GM21381 (cell line): ENCODE data around the gene LMO7.
A peak's percentile ranks its signal among the peaks of the same experiment; 100 is the strongest.
"Not testable (repeated sequence)": the region's sequence is repeated elsewhere in the genome, so short reads cannot be mapped to it uniquely, and the experiment has no call there.

ENCODE experiments used
- ATAC-seq: cut with Tn5 transposase; IDR thresholded peaks from one replicate; pipeline ENCODE4 v1.9.1; 2021; ENCODE audit warnings: mild to moderate bottlenecking, moderate library complexity; ENCODE audit not compliant: unreplicated experiment

Gene LMO7

DNA sequence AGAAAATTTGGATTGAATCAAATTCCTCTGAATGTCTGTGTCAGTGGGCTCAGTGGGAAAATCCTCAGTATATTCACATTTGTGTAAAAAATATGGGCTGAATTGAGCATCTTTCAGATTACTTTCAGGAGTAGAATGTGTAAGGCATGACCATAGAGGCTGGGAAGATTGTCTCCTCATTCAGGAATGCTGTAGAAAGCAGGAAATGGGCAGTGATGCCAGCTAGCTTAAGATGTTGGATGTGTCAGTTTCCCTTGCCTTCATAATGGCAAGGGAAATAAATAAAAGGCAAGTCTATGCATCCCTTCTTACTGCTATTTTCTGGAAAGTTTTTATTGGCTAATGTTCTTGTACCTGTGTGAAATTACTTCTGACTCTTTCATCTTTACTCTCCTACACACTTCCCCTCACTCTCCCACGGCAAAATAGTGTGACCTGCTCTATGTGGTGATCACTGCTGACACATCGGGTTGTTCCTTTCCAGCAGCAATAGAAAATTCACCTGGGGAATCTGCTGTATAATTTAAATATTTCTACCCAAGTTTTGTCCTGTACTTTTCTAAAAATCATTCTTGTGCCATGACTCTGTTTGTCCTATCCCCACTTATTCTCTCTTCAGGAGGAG lies 103.2 kb downstream of the LMO7 start:
- ATAC-seq, result no peak

DNA sequence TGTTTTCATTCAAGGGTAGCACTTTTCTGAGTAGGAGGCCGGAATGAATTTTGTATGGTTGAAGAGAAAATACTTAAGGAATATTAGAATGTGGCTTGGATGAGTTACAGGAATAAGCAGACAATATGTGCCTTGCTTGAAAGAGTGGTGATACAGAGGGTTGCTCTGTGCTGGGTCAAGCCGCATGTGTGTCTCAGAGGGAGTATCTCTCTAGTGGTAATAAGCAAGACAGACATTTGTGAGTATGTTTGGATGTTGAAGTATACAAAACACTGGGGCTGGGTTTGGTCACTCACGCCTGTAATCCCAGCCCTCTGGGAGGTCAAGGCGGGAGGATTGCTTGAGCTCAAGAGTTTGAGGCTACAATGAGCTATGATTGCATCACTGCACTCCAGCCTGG lies 103.9 kb downstream of the LMO7 start:
- no peak for ATAC-seq

DNA sequence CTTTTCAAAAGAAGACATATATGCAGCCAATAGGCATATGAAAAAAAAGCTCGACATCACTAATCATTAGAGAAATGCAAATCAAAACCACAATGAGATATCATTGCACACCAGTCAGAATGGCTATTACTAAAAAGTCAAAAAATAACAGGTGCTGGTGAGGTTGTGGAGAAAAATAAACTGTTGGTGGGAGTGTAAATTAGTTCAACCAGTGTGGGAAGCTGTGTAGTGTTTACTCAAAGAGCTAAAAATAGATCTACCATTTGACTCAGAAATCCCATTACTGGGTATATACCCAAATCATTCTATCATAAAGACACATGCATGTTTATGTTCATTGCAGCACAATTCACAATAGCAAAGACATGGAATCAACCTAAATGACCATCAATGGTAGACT lies 106.9 kb downstream of the LMO7 start:
- ATAC-seq, result not testable (repeated sequence)

DNA sequence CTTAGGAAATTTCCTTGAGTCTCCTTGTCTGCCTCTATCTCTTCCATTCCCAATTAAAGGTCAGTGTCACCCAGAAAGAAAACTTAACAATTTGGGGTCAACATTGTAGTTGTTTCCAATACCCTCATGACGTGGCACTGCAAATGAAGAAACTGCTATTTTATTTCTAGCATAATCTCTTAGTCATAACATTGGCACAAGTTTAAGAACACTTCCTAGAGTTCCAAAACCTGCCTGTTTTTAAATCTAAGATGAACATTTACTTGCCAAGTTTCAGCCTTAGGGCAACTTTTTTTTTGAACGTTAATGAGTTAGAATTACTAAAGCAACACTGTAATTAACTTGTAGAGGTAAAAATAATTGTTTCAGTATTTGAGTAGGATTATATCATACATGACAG lies 108.0 kb downstream of the LMO7 start:
- no peak for ATAC-seq

DNA sequence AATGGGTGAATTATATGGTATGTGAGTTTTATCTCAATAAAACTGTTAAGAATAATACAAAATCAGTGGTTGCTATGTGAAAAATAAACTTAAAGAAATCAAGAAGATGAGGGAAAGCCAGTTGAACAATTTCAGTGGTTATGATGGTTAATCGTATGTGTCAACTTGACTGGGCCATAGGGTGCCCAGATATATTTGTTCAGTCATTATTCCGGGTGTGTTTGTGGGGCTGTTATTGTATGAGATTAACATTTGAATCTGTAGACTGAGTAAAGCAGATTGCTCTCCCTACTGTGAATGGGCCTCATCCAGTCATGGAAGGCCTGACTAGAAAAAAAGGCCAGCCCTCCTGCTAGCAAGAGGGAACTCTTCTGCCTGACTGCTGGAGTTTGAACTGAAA lies 109.3 kb downstream of the LMO7 start:
- ATAC-seq, result no peak

DNA sequence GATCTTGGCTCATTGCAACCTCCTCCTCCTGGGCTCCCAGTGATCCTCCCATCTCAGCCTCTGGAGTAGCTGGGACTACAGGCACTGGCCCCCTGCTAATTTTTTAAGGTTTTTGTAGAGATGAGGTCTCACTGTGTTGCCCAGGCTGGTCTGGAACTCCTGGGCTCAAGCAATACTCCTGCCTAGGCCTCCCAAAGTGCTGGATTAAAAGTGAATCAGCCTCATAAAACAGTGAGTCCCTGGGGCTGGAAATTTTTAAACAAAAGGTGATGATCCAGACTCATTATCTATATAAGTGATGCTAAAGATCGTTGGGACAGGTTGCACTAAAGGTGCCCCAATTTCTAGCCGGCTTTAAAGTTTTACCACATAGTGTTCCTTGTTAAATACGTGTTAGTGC lies 112.7 kb downstream of the LMO7 start:
- ATAC-seq, result no peak

DNA sequence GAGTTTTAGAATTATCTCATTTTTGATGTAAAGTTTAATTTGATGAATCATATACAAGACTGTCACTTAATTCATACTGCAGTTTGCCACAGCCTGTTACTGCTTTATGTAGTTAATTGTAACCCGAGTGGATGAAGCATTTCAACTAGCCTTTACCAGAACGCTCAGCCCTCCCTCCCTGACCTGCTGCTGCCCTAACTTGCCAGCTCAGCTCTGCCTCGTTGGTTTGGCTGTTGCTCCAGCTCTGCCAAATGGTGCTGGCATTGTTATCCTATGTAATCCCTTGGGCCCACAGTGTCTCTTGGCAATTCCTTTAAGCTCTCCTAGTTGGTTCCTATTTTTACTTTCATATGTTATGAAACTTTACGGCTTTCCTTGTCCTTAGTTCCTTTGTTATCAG lies 113.3 kb downstream of the LMO7 start:
- ATAC-seq, result no peak

DNA sequence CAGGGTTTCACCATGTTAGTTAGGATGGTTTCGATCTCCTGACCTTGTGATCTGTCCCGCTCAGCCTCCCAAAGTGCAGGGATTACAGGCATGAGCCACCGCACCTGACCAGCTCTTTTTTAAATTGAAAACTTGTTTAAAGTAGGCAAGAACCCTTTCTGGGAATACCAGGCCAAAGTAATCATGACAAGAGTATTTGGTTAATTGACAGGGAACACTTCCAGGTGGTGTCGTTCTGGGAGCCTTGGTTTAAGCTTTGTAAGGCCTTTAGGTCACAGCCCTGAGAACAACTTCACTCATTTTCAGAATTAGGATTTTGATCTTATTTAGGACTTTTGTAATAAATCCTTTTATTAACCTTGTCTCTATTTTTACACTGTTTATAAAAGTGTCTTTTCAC lies 115.2 kb downstream of the LMO7 start:
- ATAC-seq, result no peak

DNA sequence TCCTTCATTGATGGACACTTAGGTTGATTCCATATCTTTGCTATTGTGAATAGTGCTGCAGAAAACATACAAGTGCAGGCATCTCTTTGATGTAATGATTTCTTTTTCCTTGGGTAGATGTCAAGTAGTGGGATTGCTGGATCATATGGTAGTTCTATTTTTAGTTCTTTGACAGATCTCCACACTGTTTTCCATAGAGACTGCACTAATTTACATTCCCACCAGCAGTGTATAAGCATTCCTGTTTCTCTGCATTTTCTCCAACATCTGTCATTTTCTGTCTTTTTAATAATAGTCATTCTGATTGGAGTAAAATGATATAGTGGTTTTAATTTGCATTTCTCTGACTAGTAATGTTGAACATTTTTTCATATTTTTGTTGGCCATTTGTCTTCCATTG lies 116.7 kb downstream of the LMO7 start:
- no peak for ATAC-seq

DNA sequence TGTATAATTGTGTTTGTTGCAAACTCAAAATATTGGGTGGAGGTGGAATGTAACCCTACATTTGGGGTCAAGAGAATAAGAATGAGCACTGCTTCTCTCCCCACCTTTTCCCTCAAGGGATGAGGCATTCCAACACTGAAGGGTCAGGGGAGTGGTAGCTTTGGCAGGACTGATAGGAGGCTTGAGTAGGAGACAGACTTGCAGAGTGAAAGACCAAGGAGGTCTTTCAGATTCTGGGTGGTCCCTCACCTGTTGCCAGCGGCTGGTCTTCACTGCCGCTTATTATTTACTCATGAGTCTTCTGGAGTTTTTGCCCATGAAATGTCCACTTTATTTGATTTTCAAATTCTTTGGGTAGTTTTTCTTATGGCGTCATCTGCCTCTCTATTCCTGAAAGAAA lies 118.8 kb downstream of the LMO7 start:
- ATAC-seq, result no peak

DNA sequence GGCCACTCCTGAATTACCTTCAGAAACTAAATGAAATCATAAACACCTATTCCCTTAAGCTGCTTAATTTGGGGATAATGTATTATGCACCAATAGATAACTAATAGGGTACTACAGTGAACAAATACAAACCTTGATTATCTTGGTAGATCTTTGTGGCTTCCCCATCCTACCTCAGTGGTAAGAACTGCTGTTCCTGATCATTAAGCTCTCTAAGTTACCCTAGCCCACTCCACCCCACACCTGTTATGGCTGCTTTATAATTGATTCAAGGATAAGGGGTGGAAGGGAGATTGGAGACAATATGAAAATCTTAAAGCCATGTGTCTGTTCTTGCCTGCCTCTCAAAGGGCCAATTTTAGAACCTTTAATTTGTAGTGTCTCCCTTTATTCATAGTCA lies 121.2 kb downstream of the LMO7 start:
- no peak for ATAC-seq

DNA sequence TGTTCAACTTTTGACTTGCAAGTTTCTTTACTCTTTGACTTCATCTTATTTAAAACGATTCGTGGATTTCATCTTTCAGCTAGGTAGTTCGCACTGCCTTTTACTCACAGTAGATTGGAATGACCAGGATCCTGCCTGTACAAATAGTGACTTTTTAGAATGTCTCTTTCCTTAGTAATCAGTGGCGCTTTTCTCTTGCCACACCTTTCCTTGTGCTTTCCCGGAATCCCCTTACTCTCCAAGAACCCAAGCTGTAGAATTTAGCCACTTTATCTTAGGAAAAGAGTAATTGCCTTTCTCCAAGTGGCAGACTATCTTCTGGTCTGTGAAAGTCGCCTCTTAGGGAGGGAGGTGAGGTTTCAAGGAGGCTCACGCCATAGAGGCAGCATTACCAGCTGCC lies 123.4 kb downstream of the LMO7 start:
- no peak for ATAC-seq

DNA sequence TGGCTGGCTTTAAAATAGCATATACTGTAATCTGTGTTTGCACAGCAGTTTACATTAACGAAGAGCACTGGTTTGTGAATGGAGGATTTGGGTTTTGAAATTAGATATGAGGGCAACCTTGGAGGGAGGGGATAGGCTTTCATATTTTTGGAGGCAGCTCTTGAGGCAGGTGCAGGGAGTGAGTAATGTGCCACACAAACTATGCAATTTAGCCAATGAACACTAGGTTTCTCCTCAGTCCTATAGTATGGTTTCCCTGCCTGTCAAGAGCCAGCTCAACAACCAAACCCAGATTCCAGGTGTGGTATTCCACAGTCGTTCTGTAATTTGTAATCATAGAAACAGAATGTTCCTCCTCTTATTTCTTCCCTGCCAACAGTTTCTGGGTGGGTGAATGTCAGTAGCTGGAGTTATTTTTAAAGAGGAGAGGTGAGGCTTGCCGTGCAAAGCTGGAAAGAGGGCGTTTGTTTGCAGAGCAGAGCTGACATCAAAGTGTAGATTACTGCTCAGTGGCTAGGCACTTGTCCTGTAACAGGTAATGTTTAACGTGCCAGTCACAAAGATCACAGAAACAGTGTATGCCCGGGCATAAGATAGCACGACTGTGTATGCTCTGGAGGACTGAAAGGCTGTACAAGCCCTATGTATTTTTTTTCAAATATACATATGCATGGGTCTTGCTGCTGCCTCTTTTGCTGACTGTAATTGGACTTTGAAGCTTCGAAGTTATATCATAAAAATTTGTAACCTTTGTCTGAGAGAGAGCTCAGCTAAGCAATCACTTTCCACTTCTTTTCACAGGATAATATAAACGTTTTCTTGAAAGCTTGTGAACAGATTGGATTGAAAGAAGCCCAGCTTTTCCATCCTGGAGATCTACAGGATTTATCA lies 124.2 kb downstream of the LMO7 start:
- peak; percentile 35 for ATAC-seq

DNA sequence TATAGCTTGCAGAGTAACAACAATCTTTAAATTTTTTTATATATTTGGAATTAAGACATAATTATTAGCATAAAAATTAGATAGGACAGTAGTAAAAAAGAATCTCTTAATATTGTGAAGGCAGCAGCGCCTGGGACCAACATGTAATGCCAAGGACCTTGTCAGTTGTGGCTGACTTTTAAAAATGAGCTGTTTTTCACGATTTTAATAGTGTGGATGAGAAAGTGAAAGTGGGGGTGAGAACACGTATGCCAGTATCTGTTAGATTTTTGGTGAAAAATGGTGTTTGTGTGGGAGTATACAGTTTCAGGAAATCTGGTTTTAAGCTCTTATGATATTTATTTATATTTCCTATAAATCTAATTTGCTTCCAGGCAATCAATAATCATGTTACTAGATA lies 125.2 kb downstream of the LMO7 start:
- ATAC-seq, result peak; percentile 36

DNA sequence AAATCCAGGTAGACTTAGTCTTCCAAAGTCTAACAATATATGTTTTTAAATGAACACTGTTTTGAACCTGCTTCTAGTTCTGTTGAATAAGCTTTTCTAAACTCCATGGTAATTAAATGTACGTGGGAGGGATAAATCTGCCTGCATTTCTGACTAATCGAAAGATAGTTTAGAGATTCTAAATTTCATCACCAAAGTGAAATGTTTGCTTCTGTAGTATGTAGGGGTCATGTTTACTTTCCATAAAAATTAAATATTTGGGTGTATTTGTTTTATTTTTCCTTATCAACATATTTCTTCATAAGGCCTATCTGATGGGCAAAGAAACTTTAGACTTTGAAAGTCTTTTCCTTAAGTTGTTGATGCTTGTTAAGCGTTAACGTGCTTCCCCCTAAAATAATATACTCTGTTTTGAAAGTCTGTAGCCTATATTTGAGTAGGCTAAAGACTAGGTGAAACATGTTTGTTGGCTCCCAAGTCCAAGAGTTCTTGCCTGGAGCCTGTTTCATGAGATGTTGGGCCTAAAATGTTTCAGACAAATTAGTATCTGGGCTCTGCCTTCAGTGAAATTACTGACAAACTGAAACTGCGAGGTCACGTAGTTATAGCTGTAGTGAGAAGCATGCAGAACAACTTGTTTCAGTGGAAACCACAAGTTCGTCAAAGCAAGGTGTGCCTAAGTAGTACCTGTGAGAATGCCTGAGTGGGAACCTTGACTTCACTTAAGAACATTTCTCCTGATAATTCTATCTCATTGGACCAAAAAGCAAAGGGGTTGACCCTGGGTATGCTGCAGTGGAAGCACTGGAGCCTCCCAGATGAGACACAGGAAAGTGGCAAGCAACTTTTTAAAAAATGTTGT lies 126.2 kb downstream of the LMO7 start:
- ATAC-seq, result peak; percentile 94

DNA sequence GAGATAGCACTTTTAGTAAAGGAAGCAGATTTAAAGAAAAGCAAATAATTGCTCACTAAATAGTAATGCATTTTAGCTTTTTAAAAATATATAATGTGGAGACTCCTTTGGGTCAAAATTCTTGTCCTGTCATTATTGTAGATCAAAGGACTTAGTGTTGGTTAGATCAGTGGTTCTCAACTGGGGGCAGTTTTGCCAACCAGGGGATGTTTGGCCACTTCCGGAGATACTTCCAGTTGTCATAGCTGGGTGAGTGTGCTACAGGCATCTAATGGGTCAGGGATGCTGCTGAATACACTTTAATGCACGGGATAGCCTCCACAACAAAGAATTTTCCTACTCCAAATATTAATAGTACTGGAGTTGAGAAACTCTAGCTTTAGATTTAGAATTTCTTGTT lies 126.8 kb downstream of the LMO7 start:
- peak; percentile 8 for ATAC-seq

DNA sequence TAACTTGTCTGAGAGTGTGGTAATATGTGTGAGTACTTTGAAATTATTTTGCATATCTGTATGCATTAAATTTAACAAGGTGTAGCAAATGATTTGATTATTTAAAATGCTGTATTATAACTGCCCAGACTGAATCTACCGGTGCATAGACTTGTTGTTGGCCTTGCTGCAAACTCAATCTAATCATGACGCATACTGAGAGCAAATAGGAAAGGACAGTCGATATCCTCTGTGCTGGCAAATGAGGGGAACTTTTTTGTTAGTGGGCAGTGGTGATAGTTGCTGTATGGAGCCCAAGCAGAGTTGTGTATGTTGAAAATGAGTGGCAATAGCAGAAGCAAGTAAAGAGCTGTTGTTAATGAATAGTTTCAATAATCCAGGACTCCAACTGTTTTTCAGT lies 127.4 kb downstream of the LMO7 start:
- ATAC-seq, result no peak

DNA sequence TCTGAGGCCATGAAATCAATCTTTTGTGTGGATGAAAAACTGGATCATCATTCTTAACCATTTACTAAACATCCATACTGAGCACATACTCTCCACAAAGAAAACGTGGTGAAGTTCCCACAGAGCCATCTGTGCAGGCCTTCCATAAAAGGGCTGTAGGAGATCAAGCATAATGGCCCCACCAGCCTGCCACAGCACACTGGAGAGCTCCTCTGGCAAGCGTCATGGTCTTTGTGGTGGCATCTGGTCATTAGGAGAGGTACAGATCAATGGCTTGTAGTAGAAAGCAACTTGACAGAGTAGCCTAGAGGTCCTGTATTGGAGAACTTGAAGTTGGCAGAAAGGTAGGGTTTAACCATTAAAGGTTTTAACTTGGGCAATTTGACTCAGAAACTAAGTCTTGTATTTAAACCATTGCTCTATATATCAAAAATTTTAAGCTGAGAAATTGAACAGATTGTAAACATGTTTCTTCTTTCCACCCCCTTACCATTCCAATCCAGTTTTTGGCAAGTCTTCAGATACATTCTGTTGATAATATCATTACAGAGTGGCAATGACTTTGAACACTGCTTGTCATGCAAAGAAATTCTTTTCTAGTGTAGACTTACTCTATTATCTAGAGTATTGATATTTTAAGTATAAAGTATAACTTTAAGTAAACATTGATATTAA lies 128.3 kb downstream of the LMO7 start:
- ATAC-seq, result no peak

DNA sequence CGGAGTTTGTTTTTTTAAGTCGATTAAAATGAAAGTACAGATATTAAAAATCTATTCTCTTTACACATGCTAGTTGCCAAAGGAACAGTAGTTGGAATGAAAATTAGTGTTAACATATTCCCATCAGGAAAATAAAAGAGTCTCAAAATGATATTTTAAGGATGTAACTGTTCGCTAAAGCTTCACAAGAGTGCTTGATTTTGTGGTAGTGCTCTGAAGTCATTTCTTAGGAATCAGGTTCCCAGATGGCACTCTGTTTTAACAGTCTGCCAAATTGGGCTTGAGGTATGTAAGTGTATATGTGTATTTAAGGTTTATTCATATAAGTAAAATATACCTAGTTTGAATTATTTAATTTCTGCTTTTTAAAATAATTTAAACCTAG lies 128.8 kb downstream of the LMO7 start:
- no peak for ATAC-seq

DNA sequence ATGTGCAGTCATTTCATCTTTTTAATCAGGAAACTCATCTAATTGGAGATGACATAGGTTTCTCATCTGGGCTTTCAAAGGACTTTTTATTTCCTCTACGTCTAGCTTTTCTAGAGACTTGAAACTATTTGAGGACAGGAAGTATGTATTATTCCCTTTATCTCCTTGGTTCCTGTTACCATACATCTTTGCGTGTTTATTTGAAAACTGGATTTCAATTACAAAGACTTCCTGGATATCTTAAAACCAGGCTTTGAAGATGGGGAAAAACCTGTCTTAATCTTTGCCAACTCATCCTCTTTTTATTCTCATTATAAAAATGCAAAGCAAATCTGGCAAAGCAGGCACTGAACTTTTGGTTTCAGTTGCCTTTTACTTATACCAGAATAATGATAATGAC lies 130.5 kb downstream of the LMO7 start:
- no peak for ATAC-seq
